SH-SY5Y (cell line): ENCODE measurements around the gene IFI27L2.

Experiments
- GATA2 ChIP-seq: IDR thresholded peaks from 2 replicates; pipeline ENCODE4 v1.6.1; 2011; ENCODE audit warnings: mild to moderate bottlenecking, low read depth, low read length
- GATA3 ChIP-seq: IDR thresholded peaks from 2 replicates; pipeline ENCODE4 v1.6.1; 2011; ENCODE audit warnings: low read depth, mild to moderate bottlenecking, low read length, moderate library complexity

Gene IFI27L2

DNA sequence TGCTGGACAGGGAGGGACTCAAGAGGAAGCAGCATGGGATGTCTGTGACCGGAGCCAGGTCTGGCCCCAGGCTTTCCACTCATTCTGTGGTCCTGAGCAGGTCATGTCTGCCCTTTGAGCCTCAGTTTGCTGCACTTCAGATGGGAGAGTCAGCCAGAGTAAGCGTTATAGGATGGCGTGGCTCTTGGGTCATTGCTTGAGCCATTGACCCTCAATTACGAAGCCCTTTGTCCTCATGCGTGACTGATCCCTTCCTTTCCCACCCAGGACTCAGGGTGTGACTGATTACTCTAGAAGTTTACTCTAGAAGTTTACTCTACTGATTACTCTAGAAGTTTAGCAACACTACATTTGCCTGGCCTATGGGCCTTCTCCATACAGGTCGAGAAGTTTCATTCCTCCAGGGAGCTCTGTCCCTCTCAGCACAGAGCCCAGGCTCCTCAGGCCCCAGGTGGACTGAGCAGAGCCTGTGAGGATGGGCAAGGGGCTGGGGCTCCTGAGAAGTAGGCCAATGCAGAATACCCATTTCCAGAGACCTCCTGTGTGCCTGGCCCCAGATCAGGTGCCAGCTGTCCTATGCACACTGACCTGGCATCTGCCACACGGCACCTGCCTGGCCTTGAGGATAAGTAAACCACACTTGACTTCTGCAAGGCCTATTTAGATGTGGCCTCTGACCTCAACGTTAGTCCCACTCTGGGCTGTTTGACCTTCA lies 26.5 kb downstream of the IFI27L2 start:
- no peak for TF ChIP-seq GATA3
- TF ChIP-seq GATA2, result no peak

DNA sequence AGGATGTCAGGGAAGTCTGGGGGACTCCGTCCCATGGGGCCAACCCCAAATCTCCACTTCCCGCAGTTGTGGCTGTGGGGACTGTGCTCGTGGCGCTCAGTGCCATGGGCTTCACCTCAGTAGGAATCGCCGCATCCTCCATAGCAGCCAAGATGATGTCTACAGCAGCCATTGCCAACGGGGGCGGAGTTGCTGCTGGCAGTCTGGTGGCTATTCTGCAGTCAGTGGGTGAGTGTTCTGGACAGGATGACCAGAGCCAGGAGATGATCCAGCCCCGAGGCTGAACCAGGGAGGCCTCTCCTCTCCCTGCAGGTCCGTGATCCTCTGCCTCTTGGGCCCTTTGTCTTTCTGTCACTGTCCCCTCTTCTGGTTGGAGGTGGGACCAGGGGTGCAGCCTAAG lies 27.7 kb downstream of the IFI27L2 start:
- TF ChIP-seq GATA2 (no peak), GATA3 (no peak)

DNA sequence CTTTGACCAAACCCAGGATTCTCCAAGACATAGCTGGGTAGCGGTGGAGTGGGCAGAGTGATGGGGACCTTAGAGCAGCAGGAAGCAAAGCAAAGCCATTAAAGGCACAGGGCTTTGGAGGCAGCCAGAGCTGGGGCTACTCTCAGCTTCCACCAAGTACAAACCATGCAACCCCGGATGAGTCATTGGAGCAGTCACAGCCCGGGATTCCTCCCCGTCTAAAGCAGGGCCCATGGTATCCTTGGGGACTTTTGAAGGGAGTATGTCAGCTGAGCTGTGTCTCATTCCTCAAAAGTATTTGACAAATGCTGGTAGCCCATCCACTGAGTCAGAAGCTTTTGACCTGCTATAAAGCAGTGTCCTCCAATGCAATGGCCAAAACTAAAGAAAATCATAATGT lies 28.6 kb downstream of the IFI27L2 start:
- TF ChIP-seq GATA3, result no peak
- TF ChIP-seq GATA2, result no peak

DNA sequence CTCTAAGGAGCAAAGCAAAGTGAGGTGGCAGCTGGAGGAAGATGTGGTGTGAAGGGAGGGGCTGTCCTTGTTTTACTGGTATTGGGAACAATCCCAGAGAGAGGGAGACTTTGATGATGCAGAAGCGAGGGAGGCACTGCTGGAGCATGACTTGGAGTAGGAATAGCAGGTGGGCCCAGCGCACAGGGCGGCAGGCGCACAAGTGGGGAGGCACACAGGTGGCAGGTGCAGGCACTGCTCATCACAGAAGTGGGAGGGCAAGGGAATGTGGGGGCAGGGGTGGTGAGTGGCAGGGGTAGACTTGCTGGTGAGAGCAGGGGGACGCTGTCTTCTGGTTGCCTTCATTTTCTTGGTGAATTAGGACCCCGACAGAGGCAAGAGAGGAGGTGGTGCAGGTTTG lies 30.4 kb downstream of the IFI27L2 start:
- no peak for TF ChIP-seq GATA3
- TF ChIP-seq GATA2, result no peak

DNA sequence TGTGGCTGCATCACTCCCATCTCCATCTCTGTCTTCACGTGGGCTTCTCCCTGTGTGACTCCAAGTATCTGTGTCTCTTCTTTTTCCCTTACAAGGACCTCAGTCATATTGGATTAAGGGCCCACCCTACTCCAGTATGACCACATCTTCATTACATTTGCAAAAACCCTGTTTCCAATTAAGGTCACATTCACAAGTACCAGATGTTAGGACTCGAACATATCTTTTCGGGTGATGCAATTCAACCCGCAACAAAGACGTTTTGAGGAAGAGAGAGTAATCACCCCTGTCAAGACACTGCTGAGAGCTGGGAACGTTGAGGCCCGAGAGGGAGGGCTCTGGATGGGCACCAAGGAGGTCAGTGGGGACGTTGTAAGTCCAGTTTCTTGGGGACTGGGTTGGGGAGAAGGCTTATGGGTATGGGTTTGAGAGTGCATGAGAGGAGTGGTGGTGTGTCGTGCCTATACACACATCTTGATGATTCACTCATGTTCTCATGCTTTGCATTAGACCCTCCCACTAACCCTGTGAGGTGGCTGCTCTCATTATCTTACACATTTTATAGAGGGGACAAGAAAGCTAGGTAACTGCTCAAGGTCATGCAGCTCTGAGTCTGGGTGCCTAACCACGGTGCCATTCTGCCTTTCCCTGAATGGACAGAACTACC lies 30.9 kb downstream of the IFI27L2 start:
- TF ChIP-seq GATA2 (no peak), GATA3 (no peak)

DNA sequence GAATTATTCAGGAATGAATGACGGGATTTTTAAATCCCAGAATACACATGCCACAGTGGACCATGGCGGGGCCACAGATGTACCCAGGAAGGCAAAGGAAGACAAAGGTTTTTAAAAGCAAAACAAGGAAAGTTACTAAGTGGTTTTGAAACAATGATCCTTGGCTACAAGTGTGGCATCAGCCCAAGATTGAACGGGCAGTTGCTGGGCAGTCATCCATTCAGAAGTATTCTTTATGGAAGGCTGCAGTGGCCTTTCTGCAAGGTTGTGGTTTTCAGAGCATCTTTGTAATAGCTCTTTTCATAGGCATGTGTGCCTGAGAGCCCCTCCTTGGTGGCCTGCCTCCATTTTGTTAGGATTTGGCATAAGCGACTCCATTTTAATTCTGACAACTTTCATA lies 32.3 kb downstream of the IFI27L2 start:
- TF ChIP-seq GATA2, result no peak
- TF ChIP-seq GATA3, result no peak

DNA sequence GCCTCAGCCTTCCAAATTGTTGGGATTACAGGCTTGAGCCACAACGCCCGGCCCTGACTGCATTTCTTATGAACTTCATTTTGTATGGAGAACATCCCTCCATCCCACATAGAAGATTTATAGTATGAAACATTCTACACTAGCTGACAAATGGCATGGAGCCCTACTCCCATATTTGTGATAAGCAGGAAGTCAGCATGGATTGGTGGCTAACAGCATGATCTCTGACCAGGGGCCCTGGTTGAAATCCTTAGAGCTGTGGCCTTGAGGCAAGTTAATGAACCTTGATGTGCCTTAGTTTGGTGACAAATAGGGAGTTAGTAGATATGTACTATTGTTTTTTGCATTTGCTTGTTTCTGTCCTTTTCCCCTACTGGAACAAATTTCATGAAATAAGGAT lies 36.0 kb downstream of the IFI27L2 start:
- TF ChIP-seq GATA3 (no peak), GATA2 (no peak)

DNA sequence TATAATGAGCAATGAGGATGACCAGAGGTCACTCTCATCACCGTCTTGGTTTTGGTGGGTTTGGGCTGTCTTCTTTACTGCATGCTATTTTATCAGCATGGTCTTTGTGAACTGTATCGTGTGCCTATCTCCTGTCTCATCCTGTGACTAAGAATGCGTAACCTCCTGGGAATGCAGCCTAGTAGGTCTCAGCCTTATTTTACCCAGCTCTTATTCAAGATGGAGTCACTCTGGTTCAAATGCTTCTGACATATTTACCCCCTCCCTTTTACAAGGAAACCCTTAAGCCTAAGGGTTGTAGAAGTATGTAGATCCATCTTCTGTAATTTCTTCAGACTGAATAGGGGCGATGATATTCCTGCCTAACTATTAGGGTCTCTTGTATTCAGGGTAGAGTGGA lies 39.9 kb downstream of the IFI27L2 start:
- TF ChIP-seq GATA3 (no peak), GATA2 (no peak)

DNA sequence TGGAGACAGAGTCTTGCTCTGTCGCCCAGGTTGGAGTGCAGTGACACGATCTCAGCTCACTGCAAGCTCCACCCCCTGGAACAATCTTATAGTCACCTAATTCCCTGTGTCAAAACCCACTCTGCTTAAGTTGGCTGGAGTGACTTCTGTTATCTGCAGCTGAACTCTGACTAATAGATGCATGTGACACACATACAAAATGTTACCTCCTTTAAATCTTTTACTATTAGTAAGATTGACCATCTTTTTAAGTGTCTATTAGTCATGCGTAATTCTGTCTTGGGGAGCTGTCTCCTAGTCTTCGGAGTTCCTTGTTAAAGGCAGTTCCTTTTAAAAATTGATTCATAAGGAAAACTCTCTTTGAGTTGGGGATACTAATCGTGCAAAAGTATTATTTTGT lies 40.9 kb downstream of the IFI27L2 start:
- no peak for TF ChIP-seq GATA2
- TF ChIP-seq GATA3, result no peak

DNA sequence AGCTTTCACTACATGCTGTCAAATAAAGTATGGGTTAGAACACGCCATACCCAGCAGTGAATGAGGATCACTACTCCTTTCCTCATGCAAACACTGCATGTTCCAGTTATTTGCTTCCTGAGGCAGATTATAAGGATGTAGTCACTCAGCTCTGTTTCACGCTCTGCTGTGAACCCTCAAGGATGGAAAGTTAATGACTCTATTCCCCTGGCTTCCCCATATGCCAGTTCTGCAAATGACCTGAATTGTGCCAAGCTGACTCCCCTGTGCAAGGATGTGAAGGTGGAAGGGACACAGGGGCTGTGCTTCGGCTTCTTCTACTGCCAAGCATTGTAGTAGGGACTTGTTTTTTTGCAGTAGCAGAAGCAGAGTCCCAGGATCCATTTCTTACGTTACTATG lies 41.5 kb downstream of the IFI27L2 start:
- TF ChIP-seq GATA2 (no peak), GATA3 (no peak)

DNA sequence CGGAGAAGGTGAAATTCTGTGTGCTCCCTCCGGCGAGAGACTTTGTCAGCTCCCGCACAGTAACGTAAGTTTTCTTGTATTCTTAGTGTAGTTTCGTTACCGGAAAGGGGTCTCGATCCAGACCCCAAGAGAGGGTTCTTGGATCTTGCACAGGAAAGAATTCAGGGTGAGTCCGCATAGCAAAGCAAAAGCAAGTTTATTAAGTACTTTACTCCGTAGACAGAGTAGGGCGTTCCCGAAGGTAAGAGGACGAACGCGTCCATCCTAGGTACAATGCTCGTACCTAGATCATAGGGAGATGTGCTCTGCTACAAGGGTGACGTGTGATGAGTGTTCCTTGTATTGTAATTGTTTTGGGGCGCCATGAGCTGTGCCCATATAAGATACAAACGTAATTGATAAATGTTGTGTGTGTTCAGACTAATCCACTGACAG lies 48.0 kb downstream of the IFI27L2 start:
- TF ChIP-seq GATA3, result no peak

DNA sequence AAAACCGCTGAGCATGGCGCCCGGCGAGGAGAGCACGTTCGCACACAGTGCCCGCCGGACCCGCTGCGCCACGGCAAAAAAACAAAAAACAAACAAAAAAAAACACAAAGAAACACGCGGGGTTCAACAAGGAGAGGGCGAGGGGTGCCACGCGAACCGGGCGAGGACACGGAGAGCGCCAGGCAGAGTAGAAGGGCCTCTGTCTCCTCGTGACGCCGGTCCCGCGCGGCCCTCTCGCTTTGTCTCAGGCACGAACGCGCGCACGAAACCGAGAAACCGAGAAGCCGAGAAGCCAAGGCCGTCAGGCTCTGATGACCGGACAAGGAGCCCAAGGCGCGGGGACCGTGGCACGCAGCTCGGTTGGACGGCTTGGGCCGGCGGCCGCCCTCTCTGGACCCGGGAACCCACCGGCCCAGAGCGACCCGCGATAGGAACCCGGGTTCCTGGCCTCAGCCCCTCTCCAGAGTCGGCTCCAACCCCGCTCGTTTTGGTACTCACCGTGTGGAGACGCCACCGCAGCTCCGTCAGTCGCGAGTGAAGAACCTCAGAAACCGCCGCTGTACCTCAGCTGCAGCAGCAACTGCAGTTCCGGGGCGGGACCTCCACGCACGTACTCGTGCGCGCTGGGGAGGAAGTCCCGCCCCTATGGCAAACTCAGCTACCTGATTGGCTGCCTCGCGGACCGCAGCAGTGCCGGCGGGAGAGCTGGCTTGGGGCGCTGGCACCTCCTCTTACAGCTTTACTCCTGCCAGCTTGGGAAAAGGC lies 48.6 kb downstream of the IFI27L2 start, which contains the start of the genes DDX24 and IFI27L1:
Gene DDX24, minus strand, starts transcription at position 582 of the 765 bp plus-strand sequence. CDS start 1,460 bp downstream, outside the sequence.
Gene IFI27L1, plus strand, starts transcription at position 690 of the 765 bp plus-strand sequence. CDS start 15,628 bp downstream, outside the sequence.
- no peak for TF ChIP-seq GATA3
- no peak for TF ChIP-seq GATA2

DNA sequence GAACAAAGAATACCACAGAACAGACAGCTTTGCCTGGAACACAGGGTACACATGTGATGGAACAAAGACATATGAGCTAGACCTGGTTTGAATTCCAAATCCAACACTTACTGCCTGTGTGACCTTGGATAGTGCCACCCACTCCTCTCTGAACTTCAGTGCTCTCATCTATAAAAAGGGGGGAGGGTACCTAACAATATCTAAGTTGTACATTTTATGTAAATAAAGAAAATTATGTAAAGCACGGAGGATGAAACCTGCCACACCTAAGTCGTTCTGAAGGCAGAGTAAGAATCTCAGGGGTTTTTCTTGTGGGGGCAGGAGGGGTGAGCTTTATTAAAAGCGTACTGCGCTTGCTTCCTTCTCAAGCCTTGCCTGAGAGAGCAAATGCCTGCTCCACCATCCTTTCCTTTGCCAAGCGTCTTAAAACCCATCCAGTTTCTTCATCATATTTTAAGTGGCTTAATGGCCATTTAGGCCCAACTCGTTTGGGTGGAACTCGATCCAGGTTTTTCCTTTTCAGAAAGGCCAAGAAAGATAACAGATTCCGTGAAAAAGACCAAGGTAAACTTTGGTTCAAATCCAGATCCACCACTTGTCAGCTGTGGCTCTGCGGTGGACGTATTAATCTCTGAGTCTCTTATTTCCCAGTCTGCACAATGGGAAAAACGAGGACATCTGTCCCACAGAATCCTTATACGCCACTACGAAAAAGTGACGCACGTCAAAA lies 49.3 kb downstream of the IFI27L2 start:
- TF ChIP-seq GATA2, result no peak
- TF ChIP-seq GATA3, result no peak

DNA sequence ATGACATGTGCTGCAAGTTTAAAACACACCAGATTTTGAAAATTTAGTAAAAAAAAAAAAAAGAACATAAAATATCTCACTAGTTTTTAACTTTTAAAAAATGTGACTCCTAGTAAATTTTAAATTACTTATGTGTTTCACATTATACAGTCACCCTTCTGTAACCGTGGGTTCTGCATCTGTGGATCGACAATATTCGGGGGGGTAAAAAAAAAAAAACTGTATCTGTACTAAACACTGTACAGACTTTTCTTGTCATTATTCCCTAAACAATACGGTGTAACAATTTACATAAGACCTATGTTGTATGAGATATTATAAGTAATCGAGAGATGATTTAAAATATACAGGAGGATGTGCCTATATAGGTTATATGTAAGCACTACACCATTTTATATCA lies 51.6 kb downstream of the IFI27L2 start:
- TF ChIP-seq GATA2 (no peak), GATA3 (no peak)
